OCI-LY7 (cell line): ENCODE measurements around the gene IRF2BP1. TPM values are rescaled to one million over a fixed set of nuclear protein-coding genes. Genes with fewer than 3 reads are reported as not detected.

Experiments used
- BruUV-seq: library from RNA; stranded (reverse); fragments of 400-500 nt; replicated peaks from 2 replicates; lab custom pipeline; 2021; lab: Mats Ljungman, UMichigan
- CTCF ChIA-PET: fragments of 300-600 bp; sonication (Branson Sonifier 250); formaldehyde crosslinking; loops from one replicate; lab custom pipeline; 2022; ENCODE audit warnings: antibody characterized with exemption; ENCODE audit not compliant: unreplicated experiment; lab: Charles Lee
- POLR2A ChIA-PET: fragments of 300-600 bp; sonication (Branson Sonifier 250); formaldehyde crosslinking; loops from one replicate; lab custom pipeline; 2022; ENCODE audit warnings: antibody characterized with exemption; lab: Charles Lee
- DNase-seq: peaks from one replicate; pipeline ENCODE4 v3.0.0-alpha.2; 2015; ENCODE audit warnings: low spot score
- H2AFZ ChIP-seq: fragments of 200-600 bp; sonication (generic), shearing (Covaris generic); 2 replicates; pipeline ENCODE4 v1.6.1; 2014; ENCODE audit warnings: mild to moderate bottlenecking, antibody characterized with exemption, low read length, moderate library complexity
- H3K27ac ChIP-seq: fragments of 200-600 bp; sonication (generic); 2 replicates; pipeline ENCODE4 v1.5.1; 2014; ENCODE audit warnings: mixed run types, low read depth, mild to moderate bottlenecking, moderate library complexity, low read length, inconsistent platforms; ENCODE audit not compliant: poor library complexity, severe bottlenecking
- H3K36me3 ChIP-seq: fragments of 200-600 bp; sonication (generic); 2 replicates; pipeline ENCODE4 v1.6.1; 2014; ENCODE audit warnings: mild to moderate bottlenecking, antibody characterized with exemption, low read length, moderate library complexity, mixed read lengths; ENCODE audit not compliant: insufficient read depth
- H3K4me1 ChIP-seq: fragments of 200-600 bp; sonication (generic); 2 replicates; pipeline ENCODE4 v1.5.1; 2014; ENCODE audit warnings: mild to moderate bottlenecking, low read length; ENCODE audit not compliant: insufficient read depth, poor library complexity, severe bottlenecking
- H3K4me2 ChIP-seq: fragments of 200-600 bp; sonication (generic); 2 replicates; pipeline ENCODE4 v1.6.1; 2014; ENCODE audit warnings: mild to moderate bottlenecking, low read length
- H3K4me3 ChIP-seq: fragments of 200-600 bp; sonication (generic); 2 replicates; pipeline ENCODE4 v1.5.1; 2014; ENCODE audit warnings: mild to moderate bottlenecking, low read depth, low read length; ENCODE audit not compliant: poor library complexity, severe bottlenecking
- H3K79me2 ChIP-seq: fragments of 200-600 bp; sonication (generic); 2 replicates; pipeline ENCODE4 v1.6.1; 2016; ENCODE audit warnings: low read depth, mild to moderate bottlenecking, low read length, moderate library complexity, mixed read lengths; ENCODE audit not compliant: insufficient read depth
- H3K9me2 ChIP-seq: fragments of 200-600 bp; sonication (generic); 2 replicates; pipeline ENCODE4 v1.6.1; 2016; ENCODE audit warnings: mild to moderate bottlenecking, low read length, mixed read lengths; ENCODE audit not compliant: insufficient read depth
- H3K9me3 ChIP-seq: fragments of 200-600 bp; sonication (generic); 2 replicates; pipeline ENCODE4 v1.6.1; 2014; ENCODE audit warnings: mild to moderate bottlenecking, mixed run types, low read length, mixed read lengths
- H4K20me1 ChIP-seq: fragments of 200-600 bp; sonication (generic); 2 replicates; pipeline ENCODE4 v1.6.1; 2014; ENCODE audit warnings: mild to moderate bottlenecking, antibody characterized with exemption, low read length, moderate library complexity, mixed read lengths; ENCODE audit not compliant: insufficient read depth
- EZH2phosphoT487 ChIP-seq: fragments of 200-600 bp; sonication (generic); IDR thresholded peaks from 2 replicates; pipeline ENCODE4 v1.6.1; 2018; ENCODE audit warnings: low read depth, borderline replicate concordance, mild to moderate bottlenecking, mixed run types, antibody characterized with exemption, low read length, moderate library complexity, mixed read lengths
- intact Hi-C: fragments of 100-400 bp; cut with micrococcal nuclease; formaldehyde crosslinking; loops from one replicate; pipeline ENCODE4 v1.10.0; 2022; ENCODE audit not compliant: unreplicated experiment
- total RNA-seq, 2 experiments: library from RNA; depleted of rRNA in 1 of 2; stranded (reverse); fragments of >200 nt in 1 of 2; shearing (Covaris generic) in 1 of 2; gene quantifications; 2 replicates each; pipeline ENCODE4 v1.2.3, GENCODE V29; 2014 to 2022
- TF ChIP-seq, protein P1 (sequence below): fragments of 200-600 bp; sonication (generic); conservative IDR thresholded peaks from 2 replicates; pipeline ENCODE4 v1.5.1; 2014; ENCODE audit warnings: mild to moderate bottlenecking, antibody characterized with exemption, low read length, moderate library complexity, mixed read lengths

IRF2BP1 gene
- total RNA-seq, 2 experiments from 2014 or later = 25.4 to 53.5 TPM

DNA sequence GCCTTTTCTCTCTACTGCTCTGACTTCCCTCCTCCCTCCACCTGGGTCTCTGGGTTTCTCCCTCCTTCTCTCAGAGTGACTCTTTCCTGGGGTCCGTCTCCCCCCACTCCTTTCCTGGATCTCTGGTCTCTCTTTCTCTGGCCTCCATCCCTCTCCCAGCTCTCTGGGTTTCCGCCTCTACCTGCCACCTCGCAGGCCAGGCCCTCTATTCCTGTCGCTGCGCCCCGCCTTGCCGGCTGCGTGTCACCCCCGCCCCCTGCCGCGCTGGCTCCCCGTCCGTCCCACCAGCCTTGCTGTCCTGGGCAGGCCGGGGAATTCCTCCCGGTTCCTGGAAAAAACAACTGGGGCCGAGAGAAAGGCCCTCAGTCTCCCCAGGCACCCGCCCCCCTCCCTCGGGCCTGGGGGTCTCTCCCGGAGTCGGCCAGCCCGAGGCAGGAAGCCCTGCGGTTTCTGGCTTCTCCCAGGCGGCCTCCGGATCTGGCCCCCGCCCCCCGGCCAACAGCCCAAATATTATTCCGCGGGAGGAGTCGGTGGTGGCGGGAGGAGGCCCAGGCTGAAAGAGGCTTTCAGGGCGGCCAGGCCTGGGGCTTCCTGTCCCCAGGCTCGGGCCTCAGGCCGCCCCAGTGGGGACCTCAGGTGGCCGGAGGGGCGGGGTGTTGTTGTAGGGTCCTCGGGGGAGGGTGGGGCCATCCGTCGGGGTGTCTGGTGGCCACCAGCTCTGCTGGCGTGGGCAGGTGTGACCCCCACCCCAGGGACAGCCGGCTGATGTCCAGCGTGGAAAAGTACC, 9.3 kb downstream of the IRF2BP1 start:
- CTCF ChIA-PET = no interaction called here
- intact Hi-C loops = no loop called here
- no peaks in the 10 kb centered on the region for H3K79me2 ChIP-seq
- no peak overlapping the region for H3K27ac ChIP-seq
- no peaks in the 10 kb centered on the region for H3K9me2 ChIP-seq
- TF ChIP-seq, protein P1, sequence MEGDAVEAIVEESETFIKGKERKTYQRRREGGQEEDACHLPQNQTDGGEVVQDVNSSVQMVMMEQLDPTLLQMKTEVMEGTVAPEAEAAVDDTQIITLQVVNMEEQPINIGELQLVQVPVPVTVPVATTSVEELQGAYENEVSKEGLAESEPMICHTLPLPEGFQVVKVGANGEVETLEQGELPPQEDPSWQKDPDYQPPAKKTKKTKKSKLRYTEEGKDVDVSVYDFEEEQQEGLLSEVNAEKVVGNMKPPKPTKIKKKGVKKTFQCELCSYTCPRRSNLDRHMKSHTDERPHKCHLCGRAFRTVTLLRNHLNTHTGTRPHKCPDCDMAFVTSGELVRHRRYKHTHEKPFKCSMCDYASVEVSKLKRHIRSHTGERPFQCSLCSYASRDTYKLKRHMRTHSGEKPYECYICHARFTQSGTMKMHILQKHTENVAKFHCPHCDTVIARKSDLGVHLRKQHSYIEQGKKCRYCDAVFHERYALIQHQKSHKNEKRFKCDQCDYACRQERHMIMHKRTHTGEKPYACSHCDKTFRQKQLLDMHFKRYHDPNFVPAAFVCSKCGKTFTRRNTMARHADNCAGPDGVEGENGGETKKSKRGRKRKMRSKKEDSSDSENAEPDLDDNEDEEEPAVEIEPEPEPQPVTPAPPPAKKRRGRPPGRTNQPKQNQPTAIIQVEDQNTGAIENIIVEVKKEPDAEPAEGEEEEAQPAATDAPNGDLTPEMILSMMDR = no peak
- TF ChIP-seq EZH2phosphoT487 = no peak
- H4K20me1 ChIP-seq = no peaks in the 10 kb centered on the region
- H3K4me1 ChIP-seq = peaks cover 11% of the 10 kb centered on the region
- H3K4me2 ChIP-seq = no peak overlapping the region
- no peak overlapping the region for H3K4me3 ChIP-seq
- no peak overlapping the region for H2AFZ ChIP-seq
- POLR2A ChIA-PET = interaction anchor here (0.7 kb wide), 1 partner anchor 730 kb away, joined by 5 read pairs; no protein-coding TSS in a partner anchor
- no peaks in the 10 kb centered on the region for H3K9me3 ChIP-seq
- DNase-seq = no peak
- BruUV-seq = no TSS peak
- no peaks in the 10 kb centered on the region for H3K36me3 ChIP-seq

DNA sequence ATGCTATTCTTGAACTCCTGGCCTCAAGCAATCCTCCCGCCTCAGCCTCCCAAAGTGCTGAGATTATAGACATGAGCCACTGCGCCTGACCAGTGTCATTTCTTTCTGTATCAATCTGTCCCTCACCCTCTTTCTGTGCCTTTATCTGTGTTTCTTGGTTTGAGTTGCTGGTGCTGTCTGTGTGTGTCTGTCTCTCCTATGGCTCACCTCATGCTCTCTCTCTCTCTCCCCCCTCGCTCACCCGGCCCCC, 9.9 kb downstream of the IRF2BP1 start:
- no peak overlapping the region for H2AFZ ChIP-seq
- H3K9me3 ChIP-seq = no peaks in the 10 kb centered on the region
- no peak overlapping the region for H3K4me2 ChIP-seq
- H3K79me2 ChIP-seq = no peaks in the 10 kb centered on the region
- no peaks in the 10 kb centered on the region for H3K9me2 ChIP-seq
- ChIA-PET POLR2A (interaction anchor here (0.7 kb wide), 1 partner anchor 730 kb away, joined by 5 read pairs; no protein-coding TSS in a partner anchor), CTCF (no interaction called here)
- intact Hi-C loops = no loop called here
- no peaks in the 10 kb centered on the region for H4K20me1 ChIP-seq
- no TSS peak for BruUV-seq
- DNase-seq = no peak
- TF ChIP-seq EZH2phosphoT487 = no peak
- TF ChIP-seq, protein P1 = no peak
- H3K4me3 ChIP-seq = no peak overlapping the region
- peaks cover 7% of the 10 kb centered on the region for H3K4me1 ChIP-seq
- no peaks in the 10 kb centered on the region for H3K36me3 ChIP-seq
- no peak overlapping the region for H3K27ac ChIP-seq

DNA sequence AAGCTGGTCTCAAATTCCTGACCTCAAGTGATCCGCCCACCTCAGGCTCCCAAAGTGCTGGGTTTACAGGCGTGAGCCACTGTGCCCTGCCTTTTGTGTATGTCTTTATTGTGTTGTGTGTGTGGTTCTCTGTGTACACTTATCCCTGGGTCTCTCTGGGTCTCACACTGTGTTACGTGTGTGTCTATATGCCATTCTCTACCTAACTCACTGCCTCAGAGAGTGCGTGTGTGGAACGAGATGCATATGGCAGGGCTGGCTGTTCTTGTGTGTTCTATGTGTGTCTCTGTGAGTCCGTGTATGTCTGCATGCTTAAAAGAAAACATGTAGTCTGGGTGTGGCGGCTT, 11.3 kb downstream of the IRF2BP1 start:
- no peak for DNase-seq
- intact Hi-C loops = no loop called here
- Histone ChIP-seq H2AFZ (no peak overlapping the region), H3K9me2 (no peaks in the 10 kb centered on the region), H3K36me3 (no peaks in the 10 kb centered on the region), H4K20me1 (no peaks in the 10 kb centered on the region), H3K9me3 (no peaks in the 10 kb centered on the region), H3K4me2 (no peak overlapping the region), H3K27ac (no peak overlapping the region), H3K4me1 (peaks cover 7% of the 10 kb centered on the region), H3K4me3 (no peak overlapping the region), H3K79me2 (no peaks in the 10 kb centered on the region)
- TF ChIP-seq, protein P1 = no peak
- no peak for TF ChIP-seq EZH2phosphoT487
- ChIA-PET CTCF (interaction anchor here (0.7 kb wide), 1 partner anchor 62 kb away, joined by 3 read pairs; no protein-coding TSS in a partner anchor), POLR2A (no interaction called here)
- no TSS peak for BruUV-seq
